Mononuclear cell (primary cell): ENCODE results near the gene POLR1F. TPM values are rescaled to one million over a fixed set of nuclear protein-coding genes. Genes with fewer than 3 reads are reported as not detected.

Experiments used
- H3K27me3 ChIP-seq: 2 replicates; pipeline ENCODE4 v1.6.0; 2011; ENCODE audit warnings: low read length, control low read depth; ENCODE audit not compliant: insufficient read depth
- H3K4me1 ChIP-seq: 2 replicates; pipeline ENCODE4 v1.5.1; 2011; ENCODE audit warnings: mild to moderate bottlenecking, low read length, control low read depth; ENCODE audit not compliant: insufficient read depth
- H3K4me3 ChIP-seq: 2 replicates; pipeline ENCODE4 v1.5.1; 2011; ENCODE audit warnings: mild to moderate bottlenecking, low read length, moderate library complexity
- H3K9me3 ChIP-seq: 2 replicates; pipeline ENCODE4 v1.5.1; 2011; ENCODE audit warnings: low read depth, mild to moderate bottlenecking, control low read depth, low read length
- total RNA-seq: library from RNA; depleted of rRNA; stranded (reverse); fragments of >200 nt; gene quantifications from one replicate; pipeline ENCODE4 v1.2.3, GENCODE V29; 2012

Gene POLR1F
- 27.6 TPM for total RNA-seq

GRCh38 chr7:19708397-19709248 is at the start of gene POLR1F:
Gene POLR1F, minus strand, starts transcription at chr7:19709037. Its CDS starts 21 bp downstream, at chr7:19709016.
- H3K4me1 ChIP-seq: peaks cover 22% of the 10 kb centered on the region
- H3K9me3 ChIP-seq: no peaks in the 10 kb centered on the region
- no peaks in the 10 kb centered on the region for H3K27me3 ChIP-seq
- peak within 1 kb of the TSS; percentile 79 for H3K4me3 ChIP-seq

- Histone ChIP-seq H3K4me1 (no peaks in the 10 kb centered on the region), H3K4me3 (no peak overlapping the region), H3K27me3 (no peaks in the 10 kb centered on the region), H3K9me3 (no peaks in the 10 kb centered on the region)
Observed at GRCh38 chr7:19754521-19755116, 45.8 kb upstream of the POLR1F start.

- no peaks in the 10 kb centered on the region for H3K9me3 ChIP-seq
- H3K4me1 ChIP-seq: no peaks in the 10 kb centered on the region
- no peaks in the 10 kb centered on the region for H3K27me3 ChIP-seq
- H3K4me3 ChIP-seq: no peak overlapping the region
Observed at GRCh38 chr7:19752020-19752419, 43.2 kb upstream of the POLR1F start.

GRCh38 chr7:19749658-19750057 is 40.8 kb upstream of the POLR1F start:
- no peaks in the 10 kb centered on the region for H3K9me3 ChIP-seq
- no peaks in the 10 kb centered on the region for H3K27me3 ChIP-seq
- H3K4me1 ChIP-seq: no peaks in the 10 kb centered on the region
- H3K4me3 ChIP-seq: no peak overlapping the region

- H3K4me3 ChIP-seq: no peak overlapping the region
- H3K9me3 ChIP-seq: no peaks in the 10 kb centered on the region
- H3K27me3 ChIP-seq: no peaks in the 10 kb centered on the region
- no peaks in the 10 kb centered on the region for H3K4me1 ChIP-seq
Observed at GRCh38 chr7:19747740-19748339, 39.0 kb upstream of the POLR1F start.

GRCh38 chr7:19744075-19744474 is 35.2 kb upstream of the POLR1F start:
- H3K4me3 ChIP-seq: no peak overlapping the region
- no peaks in the 10 kb centered on the region for H3K4me1 ChIP-seq
- H3K9me3 ChIP-seq: no peaks in the 10 kb centered on the region
- no peaks in the 10 kb centered on the region for H3K27me3 ChIP-seq

GRCh38 chr7:19728716-19729115 is 19.9 kb upstream of the POLR1F start:
- no peaks in the 10 kb centered on the region for H3K27me3 ChIP-seq
- no peaks in the 10 kb centered on the region for H3K4me1 ChIP-seq
- H3K9me3 ChIP-seq: no peaks in the 10 kb centered on the region
- no peak overlapping the region for H3K4me3 ChIP-seq

GRCh38 chr7:19725770-19726169 is 16.9 kb upstream of the POLR1F start:
- H3K4me1 ChIP-seq: no peaks in the 10 kb centered on the region
- no peaks in the 10 kb centered on the region for H3K27me3 ChIP-seq
- H3K4me3 ChIP-seq: no peak overlapping the region
- no peaks in the 10 kb centered on the region for H3K9me3 ChIP-seq

- H3K4me3 ChIP-seq: no peak overlapping the region
- no peaks in the 10 kb centered on the region for H3K27me3 ChIP-seq
- H3K4me1 ChIP-seq: no peaks in the 10 kb centered on the region
Observed at GRCh38 chr7:19715499-19715898, 6.7 kb upstream of the POLR1F start.

GRCh38 chr7:19713676-19714075 is 4.8 kb upstream of the POLR1F start:
- Histone ChIP-seq H3K9me3 (no peaks in the 10 kb centered on the region), H3K4me1 (peaks cover 7% of the 10 kb centered on the region), H3K27me3 (no peaks in the 10 kb centered on the region), H3K4me3 (no peak overlapping the region)

More at GRCh38 chr7:19715499-19715898, 6.7 kb upstream of the POLR1F start:
- no peaks in the 10 kb centered on the region for H3K9me3 ChIP-seq

- no peaks in the 10 kb centered on the region for H3K27me3 ChIP-seq
- H3K9me3 ChIP-seq: no peaks in the 10 kb centered on the region
- peaks cover 22% of the 10 kb centered on the region for H3K4me1 ChIP-seq
- H3K4me3 ChIP-seq: peak overlapping the region; percentile 79
Observed at GRCh38 chr7:19709249-19709578, 377 bp upstream of the POLR1F start.

GRCh38 chr7:19707240-19707639 is 1.6 kb downstream of the POLR1F start:
- Histone ChIP-seq H3K27me3 (no peaks in the 10 kb centered on the region), H3K4me3 (no peak overlapping the region), H3K9me3 (no peaks in the 10 kb centered on the region), H3K4me1 (peaks cover 22% of the 10 kb centered on the region)

- no peak overlapping the region for H3K4me3 ChIP-seq
- no peaks in the 10 kb centered on the region for H3K27me3 ChIP-seq
- H3K9me3 ChIP-seq: no peaks in the 10 kb centered on the region
- peaks cover 22% of the 10 kb centered on the region for H3K4me1 ChIP-seq
Observed at GRCh38 chr7:19705663-19706062, 3.2 kb downstream of the POLR1F start.

- H3K4me3 ChIP-seq: no peak overlapping the region
- H3K27me3 ChIP-seq: no peaks in the 10 kb centered on the region
- H3K9me3 ChIP-seq: no peaks in the 10 kb centered on the region
- H3K4me1 ChIP-seq: no peaks in the 10 kb centered on the region
Observed at GRCh38 chr7:19701471-19701870, 7.4 kb downstream of the POLR1F start.

GRCh38 chr7:19700936-19701335 is 7.9 kb downstream of the POLR1F start:
- Histone ChIP-seq H3K4me1 (no peaks in the 10 kb centered on the region), H3K9me3 (no peaks in the 10 kb centered on the region), H3K27me3 (no peaks in the 10 kb centered on the region), H3K4me3 (no peak overlapping the region)
